ENCODE results near the gene OTOG.

The OTOG gene

DNA sequence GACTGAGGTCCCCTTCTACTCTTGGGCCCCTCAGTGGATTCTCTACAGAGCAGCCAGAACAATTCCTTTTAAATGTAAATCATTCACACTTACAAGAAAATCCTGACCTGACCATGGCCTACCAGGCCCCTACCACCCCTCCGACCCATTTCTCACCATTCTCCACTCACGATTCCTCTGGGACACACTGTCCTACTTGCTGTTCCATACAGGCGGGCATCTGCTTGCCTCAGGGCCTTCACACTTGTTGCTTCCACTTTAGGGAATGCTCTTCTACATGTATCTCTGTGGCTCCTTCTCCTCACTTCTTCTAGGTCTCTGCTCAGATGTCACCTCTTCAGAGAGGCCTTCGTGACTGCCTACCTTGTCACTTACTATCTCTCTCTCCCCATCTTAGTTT is 6.3 kb upstream of the OTOG start:
- DNase-seq (ENCODE audit: low read depth) = no peak

DNA sequence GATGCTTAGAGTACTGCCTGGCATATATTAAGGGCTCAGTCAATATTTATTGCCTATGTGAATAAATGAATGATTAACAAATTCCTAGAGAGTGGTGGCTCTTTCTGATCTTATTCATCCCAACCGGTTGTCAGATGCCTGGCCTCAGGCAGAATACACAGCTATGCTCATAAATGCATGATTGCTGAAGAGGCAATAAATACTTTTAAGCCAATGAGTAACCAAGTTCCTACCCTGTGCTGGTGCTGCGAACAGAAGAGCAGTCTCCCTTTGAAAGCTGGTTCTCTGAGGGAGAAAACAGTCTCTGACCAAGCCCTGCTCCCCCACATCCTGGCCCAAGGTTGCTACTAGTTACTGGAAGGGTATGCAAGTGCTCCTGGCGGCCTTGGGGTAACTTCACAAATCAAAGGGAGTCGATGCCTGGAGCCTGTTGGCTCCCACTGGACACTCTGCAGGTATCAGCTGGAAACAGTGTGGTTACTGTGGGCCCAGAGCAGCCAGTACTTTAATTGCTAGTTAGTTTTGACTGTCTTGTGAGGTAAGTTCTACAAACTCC is 5.7 kb upstream of the OTOG start:
- no peak for DNase-seq (ENCODE audit: low read depth)

DNA sequence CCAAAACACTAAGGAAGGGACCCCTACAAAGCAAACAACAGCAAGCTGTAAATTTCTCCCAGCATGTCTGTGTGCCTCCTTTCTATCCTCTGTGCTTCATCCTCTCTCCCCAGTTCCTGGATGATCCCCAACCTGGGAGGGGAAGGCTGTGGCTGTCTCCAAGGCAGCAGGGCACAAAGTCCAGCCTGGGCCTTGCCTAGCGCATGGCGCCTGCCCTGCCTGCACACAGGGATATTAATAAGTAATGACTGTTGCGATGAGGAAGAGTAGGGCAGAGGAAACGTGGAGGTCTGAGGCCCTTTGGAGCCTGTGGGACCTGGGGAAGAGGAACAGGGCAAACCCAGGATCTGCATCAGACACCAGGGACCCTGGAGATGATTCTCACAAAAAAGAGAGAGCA is 4.8 kb upstream of the OTOG start:
- no peak for DNase-seq (ENCODE audit: low read depth)

- no peak for DNase-seq (ENCODE audit: low read depth)
Measured at GRCh38 chr11:17543041-17543440, 4.0 kb upstream of the OTOG start.

- DNase-seq (ENCODE audit: low read depth) = no peak
Measured at GRCh38 chr11:17543574-17544180, 3.4 kb upstream of the OTOG start.

DNA sequence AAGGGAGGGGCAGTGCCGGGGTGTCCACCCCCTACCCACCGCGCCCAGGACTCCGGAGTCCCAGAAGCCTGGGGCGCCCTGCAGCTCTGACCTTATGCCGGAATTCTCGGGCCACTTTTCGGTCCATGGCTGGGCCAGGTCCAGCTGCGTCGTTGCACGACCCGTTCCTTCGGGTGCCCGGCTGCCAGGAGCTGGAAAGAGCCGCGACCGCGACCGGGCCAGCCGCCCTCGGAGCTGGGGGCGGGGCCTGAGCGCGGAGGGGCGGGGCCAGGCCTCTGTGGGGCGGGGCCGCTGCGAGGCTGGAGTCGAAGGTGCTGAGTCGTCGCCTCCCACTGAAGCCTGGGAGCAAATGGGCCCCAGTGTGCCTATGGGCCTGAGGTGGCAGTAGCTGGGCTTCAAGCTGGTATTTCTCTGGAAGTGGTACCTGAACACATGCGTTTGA is 2.9 kb upstream of the OTOG start, which contains the start of gene USH1C:
Gene USH1C, minus strand, starts transcription at position 236 of the 442 bp plus-strand sequence. Its CDS starts 109 bp downstream, at position 127.
- DNase-seq (ENCODE audit: low read depth) = no peak

DNA sequence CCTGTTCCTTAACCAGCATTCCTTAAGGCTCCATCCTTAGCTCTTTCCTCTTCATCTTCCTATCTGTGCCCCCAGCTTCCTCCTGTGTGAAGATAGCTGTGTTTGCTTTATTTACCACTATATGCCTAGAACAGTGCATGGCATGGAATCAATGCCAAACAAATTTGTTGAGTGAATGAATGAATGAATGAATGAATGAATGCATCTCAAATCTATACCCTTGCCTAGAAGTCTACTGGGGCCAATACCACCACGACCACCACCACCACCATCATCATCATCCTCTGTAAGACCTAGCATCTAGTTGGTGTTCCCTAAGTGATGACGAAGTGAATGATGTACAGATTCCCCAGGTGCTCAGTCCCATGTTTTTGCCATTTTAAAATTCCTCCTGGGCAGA is 819 bp upstream of the OTOG start:
- DNase-seq (ENCODE audit: low read depth) = no peak

DNA sequence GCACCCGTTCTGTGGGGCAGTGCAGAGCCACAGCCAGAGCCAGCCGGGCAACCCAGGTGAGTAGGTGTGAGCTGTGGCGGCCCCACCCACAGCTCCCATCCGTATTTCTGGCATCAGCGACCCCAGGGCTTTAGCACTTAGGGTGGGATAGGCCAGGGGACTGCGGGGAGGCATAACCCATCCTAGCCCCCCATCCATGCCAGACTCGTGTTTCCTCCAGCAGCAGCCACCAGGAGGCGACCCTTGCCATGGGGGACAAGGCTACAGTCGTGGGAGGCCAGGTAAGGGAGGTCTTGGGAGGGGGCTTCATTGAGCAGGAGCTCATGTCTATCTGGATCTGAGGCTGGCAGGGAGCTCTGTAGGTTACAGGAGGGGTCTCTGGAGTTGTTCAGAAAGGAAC is 873 bp downstream of the OTOG start:
- no peak for DNase-seq (ENCODE audit: low read depth)

DNA sequence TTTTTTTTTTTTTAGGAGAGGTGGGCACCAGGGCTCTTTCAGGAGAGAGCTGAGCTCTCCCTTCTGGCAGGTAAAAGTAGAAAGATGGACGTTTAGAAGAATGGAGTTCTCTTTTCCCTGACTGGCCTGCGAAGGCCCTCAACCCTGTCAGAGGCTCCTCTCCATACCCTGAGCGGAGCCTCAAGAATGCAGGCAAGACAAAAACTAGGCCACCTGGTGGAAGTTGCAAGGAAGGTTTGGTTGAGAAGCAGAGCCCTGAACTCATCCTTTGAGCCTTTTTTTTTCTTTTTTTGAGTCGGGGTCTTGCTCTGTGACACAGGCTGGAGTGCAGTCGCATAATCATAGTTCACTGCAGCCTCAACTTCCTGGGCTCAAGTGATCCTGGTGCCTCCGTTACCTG is 1.4 kb downstream of the OTOG start:
- DNase-seq (ENCODE audit: low read depth) = no peak

GRCh38 chr11:17550450-17551346 is 3.6 kb downstream of the OTOG start:
- no peak for DNase-seq (ENCODE audit: low read depth)

GRCh38 chr11:17551347-17552040 is 4.4 kb downstream of the OTOG start:
- DNase-seq (ENCODE audit: low read depth) = no peak

GRCh38 chr11:17552041-17552355 is 4.9 kb downstream of the OTOG start:
- no peak for DNase-seq (ENCODE audit: low read depth)

DNA sequence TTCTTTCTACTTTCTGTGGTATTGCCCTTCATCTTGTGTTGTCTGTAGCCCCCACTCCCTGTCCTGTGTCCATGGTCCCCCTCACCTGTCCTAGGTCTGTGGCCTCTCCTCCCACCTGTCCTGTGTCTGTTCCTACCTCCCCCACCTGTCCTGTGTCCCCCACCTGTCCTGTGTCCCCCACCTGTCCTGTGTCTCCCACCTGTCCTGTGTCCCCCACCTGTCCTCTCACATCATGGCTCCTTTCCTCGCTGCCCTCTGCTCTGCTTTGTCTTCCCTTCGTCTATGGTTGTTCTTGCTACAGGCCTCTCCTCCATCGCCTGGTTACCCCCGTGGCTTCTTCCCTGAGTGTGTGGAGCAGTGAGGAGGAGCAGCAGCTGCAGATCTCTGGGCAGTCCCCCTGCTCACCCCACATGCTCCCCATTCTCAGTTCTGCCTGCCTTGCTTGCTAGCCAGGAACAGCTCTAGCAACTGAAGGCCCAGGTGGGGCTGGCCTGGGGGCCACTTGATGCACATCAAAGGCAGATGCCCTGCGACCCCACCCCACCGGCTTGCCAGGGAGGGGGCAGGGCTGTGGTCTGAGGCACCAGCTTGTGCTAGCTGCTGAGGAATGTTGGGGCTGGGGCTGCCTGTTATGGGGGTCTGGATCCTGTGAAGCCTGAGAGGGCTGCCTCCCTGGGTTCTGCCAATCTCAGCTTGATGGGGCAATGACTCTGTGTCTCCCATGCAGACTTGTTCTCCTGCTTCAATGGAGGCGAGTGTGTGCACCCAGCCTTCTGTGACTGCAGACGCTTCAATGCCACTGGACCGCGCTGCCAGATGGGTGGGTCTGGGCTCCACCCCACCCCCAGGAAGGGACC is 5.6 kb downstream of the OTOG start:
- no peak for DNase-seq (ENCODE audit: low read depth)

DNA sequence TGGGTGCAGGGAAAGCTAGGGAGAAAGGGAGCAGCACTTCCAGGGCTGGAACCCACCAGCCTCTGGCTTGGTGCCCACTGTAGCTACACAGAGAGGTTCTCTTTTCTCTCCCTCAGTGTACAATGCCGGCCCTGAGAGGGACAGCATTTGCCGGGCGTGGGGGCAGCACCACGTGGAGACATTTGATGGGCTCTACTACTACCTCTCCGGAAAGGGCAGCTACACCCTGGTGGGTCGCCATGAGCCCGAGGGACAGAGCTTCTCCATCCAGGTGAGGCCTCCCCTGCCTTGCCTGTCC is 6.1 kb downstream of the OTOG start:
- DNase-seq (ENCODE audit: low read depth) = no peak

GRCh38 chr11:17554487-17554886 is 7.4 kb downstream of the OTOG start:
- DNase-seq (ENCODE audit: low read depth) = no peak

- DNase-seq (ENCODE audit: low read depth) = no peak
Measured at GRCh38 chr11:17556999-17557398, 9.9 kb downstream of the OTOG start.

DNA sequence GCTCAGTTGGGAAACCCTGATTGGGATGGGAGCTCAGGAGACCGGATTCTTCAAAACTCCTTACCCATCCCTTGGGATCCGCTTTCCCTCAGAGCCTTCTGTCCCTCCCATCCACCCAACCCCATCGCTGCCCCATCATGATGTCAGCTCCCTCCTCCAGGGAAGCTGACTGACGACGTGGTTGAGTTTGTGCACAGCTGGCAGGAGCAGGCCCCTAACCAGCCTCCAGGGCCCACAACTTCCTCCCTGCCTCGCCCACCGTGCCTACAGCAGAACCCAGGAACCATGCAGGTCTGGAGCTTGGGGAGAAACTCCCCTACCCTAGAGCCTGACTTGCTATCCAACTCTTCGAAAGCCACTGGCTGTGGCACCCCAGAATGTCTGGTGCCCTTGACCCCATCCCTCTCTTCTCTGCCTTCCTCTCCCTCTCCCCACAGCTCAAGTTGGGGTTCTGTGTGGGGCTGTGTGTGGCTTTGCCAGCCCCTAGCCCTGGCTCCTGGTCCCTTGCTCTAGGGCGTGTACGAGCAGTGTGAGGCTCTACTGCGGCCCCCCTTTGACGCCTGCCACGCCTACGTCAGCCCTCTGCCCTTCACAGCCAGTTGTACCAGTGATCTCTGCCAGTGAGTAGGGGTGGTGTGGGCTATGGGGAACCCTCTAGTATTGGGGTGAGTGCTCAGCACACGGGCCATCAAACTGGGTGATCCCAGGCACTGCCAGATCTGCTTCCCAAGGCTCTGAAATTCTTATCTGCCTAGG is 11.1 kb downstream of the OTOG start:
- DNase-seq (ENCODE audit: low read depth) = no peak

GRCh38 chr11:17558916-17559315 is 11.9 kb downstream of the OTOG start:
- DNase-seq (ENCODE audit: low read depth) = no peak

- no peak for DNase-seq (ENCODE audit: low read depth)
Measured at GRCh38 chr11:17559341-17560087, 12.5 kb downstream of the OTOG start.

- DNase-seq (ENCODE audit: low read depth) = no peak
Measured at GRCh38 chr11:17560281-17561110, 13.4 kb downstream of the OTOG start.
